ENCODE measurements around the gene RAB6B. TPM values are rescaled to one million over a fixed set of nuclear protein-coding genes. Genes with fewer than 3 reads are reported as not detected.

RAB6B gene
- total RNA-seq, 6 experiments from 2014 or later: 0.09 to 0.60 (median 0.36) TPM

GRCh38 chr3:133881939-133882825, 13.5 kb downstream of the RAB6B start:
- H3K36me3 ChIP-seq: no peaks in the 10 kb centered on the region
- peak in 1 of 3 donors; percentile 31 for DNase-seq
- WGBS (ENCODE audit: insufficient coverage, low coverage, low lambda C conversion rate, missing lambda C conversion rate): 48% methylated on average over 4 of the region's 5 CpGs
- no peaks in the 10 kb centered on the region for H3K9me3 ChIP-seq
- H3K27me3 ChIP-seq: no peaks in the 10 kb centered on the region
- H3K4me1 ChIP-seq: no peaks in the 10 kb centered on the region
- H3K27ac ChIP-seq: no peak overlapping the region
- H3K4me3 ChIP-seq: no peak overlapping the region
- no peak for TF ChIP-seq CTCF (IDR thresholded peaks at IDR 0.05)
- no peak for TF ChIP-seq POLR2A (IDR thresholded peaks at IDR 0.05)
- no peak for ATAC-seq
- intact Hi-C loops (cut with DNase I): no loop called here

GRCh38 chr3:133881492-133881891, 14.2 kb downstream of the RAB6B start:
- H3K27me3 ChIP-seq: no peaks in the 10 kb centered on the region
- no peak overlapping the region for H3K4me3 ChIP-seq
- intact Hi-C loops (cut with DNase I): no loop called here
- no peaks in the 10 kb centered on the region for H3K4me1 ChIP-seq
- DNase-seq (no peak), ATAC-seq (no peak)
- H3K27ac ChIP-seq: no peak overlapping the region
- no peak for TF ChIP-seq CTCF (IDR thresholded peaks at IDR 0.05)
- TF ChIP-seq POLR2A (IDR thresholded peaks at IDR 0.05): no peak
- H3K36me3 ChIP-seq: no peaks in the 10 kb centered on the region
- H3K9me3 ChIP-seq: no peaks in the 10 kb centered on the region
- 33% methylated on average over 1 of the region's 1 CpG for WGBS (ENCODE audit: insufficient coverage, low coverage, low lambda C conversion rate, missing lambda C conversion rate)

GRCh38 chr3:133880886-133881455, 14.7 kb downstream of the RAB6B start:
- Histone ChIP-seq H3K27me3 (no peaks in the 10 kb centered on the region), H3K4me3 (no peak overlapping the region), H3K36me3 (no peaks in the 10 kb centered on the region), H3K9me3 (no peaks in the 10 kb centered on the region), H3K27ac (no peak overlapping the region), H3K4me1 (no peaks in the 10 kb centered on the region)
- TF ChIP-seq CTCF (IDR thresholded peaks at IDR 0.05) (no peak), POLR2A (IDR thresholded peaks at IDR 0.05) (no peak)
- DNase-seq (no peak), ATAC-seq (no peak)
- no CpG with 5 or more reads among the region's 4 CpGs for WGBS (ENCODE audit: insufficient coverage, low coverage, low lambda C conversion rate, missing lambda C conversion rate)
- intact Hi-C loops (cut with DNase I): no loop called here

GRCh38 chr3:133880287-133880686, 15.4 kb downstream of the RAB6B start:
- 100% methylated on average over 1 of the region's 5 CpGs for WGBS (ENCODE audit: insufficient coverage, low coverage, low lambda C conversion rate, missing lambda C conversion rate)
- DNase-seq (peak in 1 of 3 donors; percentile 29), ATAC-seq (no peak)

More at GRCh38 chr3:133880287-133880686, 15.4 kb downstream of the RAB6B start:
- no peak for TF ChIP-seq POLR2A (IDR thresholded peaks at IDR 0.05)
- no peak for TF ChIP-seq CTCF (IDR thresholded peaks at IDR 0.05)
- Histone ChIP-seq H3K36me3 (no peaks in the 10 kb centered on the region), H3K4me3 (no peak overlapping the region), H3K27ac (no peak overlapping the region), H3K9me3 (no peaks in the 10 kb centered on the region), H3K27me3 (no peaks in the 10 kb centered on the region), H3K4me1 (no peaks in the 10 kb centered on the region)
- intact Hi-C loops (cut with DNase I): no loop called here

Data from right lobe of liver (tissue), 6 donors.